Spleen (tissue), 7 donors: ENCODE measurements around the gene HK3.

Experiments used
- CTCF ChIP-seq, 11 experiments: fragments of 200-600 bp in 7 of 11; fragments of 450-650 bp in 4 of 11; sonication (generic) in 4 of 11; IDR thresholded peaks in 8 of 11; conservative IDR thresholded peaks in 3 of 11; 1 replicate in 7 of 11; 2 replicates in 4 of 11; pipeline versions ENCODE4 v1.4.0 to v1.8.0; 2016 to 2021; ENCODE audit warnings: antibody characterized with exemption in 11 of 11, inconsistent platforms in 4 of 11, mild to moderate bottlenecking in 1 of 11
- POLR2A ChIP-seq, 3 donors: fragments of 450-650 bp; IDR thresholded peaks; one replicate each; pipeline ENCODE4 v1.5.1; 2017; ENCODE audit warnings: antibody characterized with exemption in 3 of 3, mild to moderate bottlenecking in 1 of 3
- POLR2AphosphoS5 ChIP-seq, 3 donors: sonication (generic); formaldehyde crosslinking; IDR thresholded peaks; one replicate each; pipeline ENCODE4 v1.5.1; 2017; ENCODE audit warnings: antibody characterized with exemption in 3 of 3
- donor health status: DM: no; HTN: no; CAD: no; lungs with moderate emphysema.
- donor health status: DM: no; HTN: no; CAD: no.
- donor health status: DM: no; HTN: no; CAD: no.

GRCh38 chr5:176846335-176847140 is 52.6 kb downstream of the HK3 start:
- TF ChIP-seq CTCF (IDR thresholded peaks at IDR 0.05 in 8 of 11, conservative IDR thresholded peaks at IDR 0.05 in 3 of 11) = no peak
- TF ChIP-seq POLR2A (IDR thresholded peaks at IDR 0.05) = no peak
- no peak for TF ChIP-seq POLR2AphosphoS5 (IDR thresholded peaks at IDR 0.05)
